Measurements from ENCODE around the gene UNC5A. TPM values are rescaled to one million over a fixed set of nuclear protein-coding genes. Genes with fewer than 3 reads are reported as not detected.

The UNC5A gene
- total and polyA plus RNA-seq, 9 of the 15 experiments (the other 6 are each of a cell fraction or from before 2014, with no cell fraction given) = not detected

- in situ Hi-C loops (cut with MboI) = no loop called here
- no peak overlapping the region for H3K4me2 ChIP-seq (ENCODE audit: insufficient read depth, low read length)
Observed at GRCh38 chr5:176784218-176785165, 25.9 kb upstream of the UNC5A start.

More at GRCh38 chr5:176784218-176785165, 25.9 kb upstream of the UNC5A start:
- no peaks in the 10 kb centered on the region for H3K9me3 ChIP-seq (replicated peaks; ENCODE audit: control insufficient read depth, insufficient read depth, low read depth, low read length)
- FAIRE-seq = no peak
- H2AFZ ChIP-seq (ENCODE audit: low read depth, low read length) = no peak overlapping the region
- WGBS (ENCODE audit: insufficient coverage, low coverage, missing lambda C conversion rate) = 2% methylated on average over 12 of the region's 15 CpGs
- peaks cover 22 to 74% of the 10 kb centered on the region in 2 experiments for H3K27me3 ChIP-seq (ENCODE audit: control insufficient read depth in 2 of 2, insufficient read depth in 2 of 2, low read length in 2 of 2)
- H3K4me3 ChIP-seq = no peak overlapping the region
- peak; percentile 34; the same call in 1 of the 2 replicates for TF ChIP-seq JUND (IDR thresholded peaks at IDR 0.05; ENCODE audit: borderline replicate concordance, low read depth, low read length)
- no peak for TF ChIP-seq JUND (tag; IDR thresholded peaks at IDR 0.05; ENCODE audit: borderline replicate concordance, low read depth, low read length)
- TF ChIP-seq ZNF644 (tag; IDR thresholded peaks at IDR 0.05; ENCODE audit: low read depth) = no peak
- TF ChIP-seq FOSL1 (tag; conservative IDR thresholded peaks at IDR 0.05) = 0 out of 2 replicates have a peak, but pooled peaks have one; percentile 21
- TF ChIP-seq, protein P1, sequence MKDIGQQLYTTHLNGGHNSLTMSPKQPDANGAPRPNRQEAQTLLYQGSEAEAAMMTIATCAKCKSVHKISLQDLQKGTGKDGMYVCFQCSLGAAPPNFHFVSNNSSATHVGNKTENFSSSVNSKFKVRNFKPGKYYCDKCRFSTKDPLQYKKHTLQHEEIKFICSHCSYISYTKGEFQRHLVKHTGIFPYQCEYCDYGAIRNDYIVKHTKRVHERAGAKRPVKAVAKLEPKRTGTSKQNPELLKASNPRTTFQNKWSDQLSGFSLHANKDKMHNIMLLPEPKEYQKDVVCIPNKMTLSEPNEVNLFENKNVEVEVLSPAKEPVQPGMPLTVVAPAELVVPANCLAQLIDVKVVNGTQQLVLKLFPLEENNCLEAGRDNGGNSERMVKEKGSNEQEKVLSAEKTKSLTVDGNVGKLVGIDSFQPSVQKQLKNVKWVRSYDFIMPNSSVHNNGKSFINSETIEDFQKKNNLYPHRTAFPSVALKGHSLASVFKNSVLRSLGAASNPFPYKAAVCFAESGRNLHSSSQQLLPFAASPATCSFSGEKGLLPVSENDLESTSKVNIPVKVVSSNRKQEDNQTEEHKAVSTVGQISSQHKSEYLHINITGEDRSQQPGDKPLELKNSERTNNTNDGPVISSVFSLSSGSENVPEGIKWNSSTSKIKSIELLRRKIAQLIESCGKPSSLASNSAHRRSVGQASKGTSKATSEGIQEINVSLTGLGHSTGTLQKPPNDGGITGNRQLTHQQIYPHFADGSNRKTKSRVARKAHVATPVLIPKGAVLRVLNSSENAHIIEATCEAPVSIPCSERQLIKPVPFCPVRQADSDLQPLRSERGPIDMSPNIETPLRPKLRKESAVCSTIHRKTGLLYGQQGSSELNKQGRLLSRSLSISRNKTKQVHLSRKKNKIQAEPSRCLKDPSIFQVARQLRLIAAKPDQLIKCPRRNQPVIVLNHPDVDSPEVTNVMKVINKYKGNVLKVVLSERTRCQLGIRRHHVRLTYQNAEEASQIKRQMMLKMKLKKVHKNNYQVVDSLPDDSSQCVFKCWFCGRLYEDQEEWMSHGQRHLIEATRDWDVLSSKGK (CRISPR knock-in tag; IDR thresholded peaks at IDR 0.05) = no peak
- TF ChIP-seq, protein P2, sequence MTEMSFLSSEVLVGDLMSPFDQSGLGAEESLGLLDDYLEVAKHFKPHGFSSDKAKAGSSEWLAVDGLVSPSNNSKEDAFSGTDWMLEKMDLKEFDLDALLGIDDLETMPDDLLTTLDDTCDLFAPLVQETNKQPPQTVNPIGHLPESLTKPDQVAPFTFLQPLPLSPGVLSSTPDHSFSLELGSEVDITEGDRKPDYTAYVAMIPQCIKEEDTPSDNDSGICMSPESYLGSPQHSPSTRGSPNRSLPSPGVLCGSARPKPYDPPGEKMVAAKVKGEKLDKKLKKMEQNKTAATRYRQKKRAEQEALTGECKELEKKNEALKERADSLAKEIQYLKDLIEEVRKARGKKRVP (CRISPR knock-in tag; IDR thresholded peaks at IDR 0.05) = no peak
- no peak for TF ChIP-seq MCM5 (IDR thresholded peaks at IDR 0.05; ENCODE audit: low read depth)
- TF ChIP-seq JUN (IDR thresholded peaks at IDR 0.05; ENCODE audit: borderline replicate concordance, low read depth, low read length) = 0 out of 2 replicates have a peak, but pooled peaks have one; percentile 17
- TF ChIP-seq JUN (CRISPR knock-in tag; IDR thresholded peaks at IDR 0.05; ENCODE audit: borderline replicate concordance) = no peak
- TF ChIP-seq ILF3 (IDR thresholded peaks at IDR 0.05; ENCODE audit: borderline replicate concordance) = no peak
- TF ChIP-seq ATF3 (IDR thresholded peaks at IDR 0.05) = peak; percentile 52; the same call in 1 of the 2 replicates
- TF ChIP-seq ATF3 (CRISPR knock-in tag; conservative IDR thresholded peaks at IDR 0.05) = no peak
- no peak for TF ChIP-seq BRD4 (IDR thresholded peaks at IDR 0.05)
- no peak for TF ChIP-seq KLF10 (CRISPR knock-in tag; IDR thresholded peaks at IDR 0.05)
- ChIA-PET CTCF (ENCODE audit: low intra/inter-chr PET ratio) (no interaction called here), POLR2A (interaction anchor here (0.7 to 1.4 kb wide), 2 partner anchors 14 to 15 kb away, joined by 3 to 4 read pairs; no protein-coding TSS in a partner anchor)
- no peak for ATAC-seq
- intact Hi-C loops (cut with micrococcal nuclease) = no loop called here
- BruUV-seq (replicated peaks) = no TSS peak
- peaks cover 8% of the 10 kb centered on the region; the same call in 1 of the 2 replicates for H4K20me1 ChIP-seq (replicated peaks; ENCODE audit: control insufficient read depth, insufficient read depth, low read length)
- H3K27ac ChIP-seq (ENCODE audit: extremely low read depth, low read depth, low read length) = no peak overlapping the region
- no peak overlapping the region for H3K9ac ChIP-seq (ENCODE audit: insufficient read depth in 1 of 2, low read depth in 2 of 2, low read length in 2 of 2)
- peaks cover 0 to 3% of the 10 kb centered on the region in 2 experiments; a peak in 1 of 5 replicates for H3K4me1 ChIP-seq (replicated peaks in 1 of 2; ENCODE audit: control insufficient read depth in 2 of 2, insufficient read depth in 2 of 2, low read length in 2 of 2)
- H3K9me1 ChIP-seq (ENCODE audit: control insufficient read depth, insufficient read depth, low read length) = no peaks in the 10 kb centered on the region
- H3K36me3 ChIP-seq (ENCODE audit: control insufficient read depth, insufficient read depth, low read length) = no peaks in the 10 kb centered on the region
- DNase-seq (ENCODE audit: extremely low read depth in 1 of 4, low spot score in 3 of 4) = no peak
- no peaks in the 10 kb centered on the region for H3K79me2 ChIP-seq (ENCODE audit: control insufficient read depth, insufficient read depth, low read length)
